Uterus (tissue), 4 donors: ENCODE results near the gene KLC1. TPM values are rescaled to one million over a fixed set of nuclear protein-coding genes. Genes with fewer than 3 reads are reported as not detected.

ENCODE experiments used
- DNase-seq, 2 donors: peaks; one replicate each; pipeline ENCODE4 v3.0.0-alpha.2; 2019 to 2020
- H3K27ac ChIP-seq, 2 donors: fragments of 200-600 bp; sonication (generic); 1 replicate in 1 of 2; 2 replicates in 1 of 2; pipeline ENCODE4 v1.5.1; 2016 to 2018
- H3K27me3 ChIP-seq, 2 donors: fragments of 200-600 bp; sonication (generic); one replicate each; pipeline ENCODE4 v1.5.1; 2018 to 2019; ENCODE audit warnings: control low read depth in 1 of 2
- H3K36me3 ChIP-seq, 2 donors: fragments of 200-600 bp; sonication (generic); one replicate each; pipeline ENCODE4 v1.5.1; 2019; ENCODE audit warnings: control low read depth in 1 of 2
- H3K4me1 ChIP-seq, 2 donors: fragments of 200-600 bp; sonication (generic); one replicate each; pipeline ENCODE4 v1.5.1; 2018 to 2019; ENCODE audit warnings: control low read depth in 1 of 2
- H3K4me3 ChIP-seq, 2 donors: fragments of 200-600 bp; sonication (generic); 1 replicate in 1 of 2; 2 replicates in 1 of 2; pipeline ENCODE4 v1.5.1; 2018 to 2019; ENCODE audit warnings: mild to moderate bottlenecking in 1 of 2
- H3K9me3 ChIP-seq, 2 donors: fragments of 200-600 bp; sonication (generic); one replicate each; pipeline ENCODE4 v1.5.1; 2019; ENCODE audit warnings: control low read depth in 1 of 2
- POLR2A ChIP-seq, 2 donors: fragments of 450-650 bp; IDR thresholded peaks; one replicate each; pipeline ENCODE4 v1.6.1; 2016; ENCODE audit warnings: antibody characterized with exemption in 2 of 2, mild to moderate bottlenecking in 1 of 2, moderate library complexity in 1 of 2
- intact Hi-C: fragments of 100-400 bp; cut with DNase I; formaldehyde crosslinking; loops from one replicate; pipeline ENCODE4 v1.15.1; 2023; ENCODE audit warnings: low total_unique reads
- total RNA-seq, 4 donors: library from RNA; depleted of rRNA in 3 of 4; stranded (reverse); fragments of >200 nt in 3 of 4; gene quantifications; one replicate each; pipeline versions ENCODE4 v1.1.0 to v1.2.4, GENCODE V29; 2014 to 2023
- TF ChIP-seq, protein P1 (sequence below), 4 experiments: fragments of 200-600 bp in 2 of 4; fragments of 450-650 bp in 2 of 4; sonication (generic) in 2 of 4; IDR thresholded peaks; one replicate each; pipeline ENCODE4 v1.5.1; 2016 to 2019; ENCODE audit warnings: antibody characterized with exemption in 4 of 4, mild to moderate bottlenecking in 2 of 4, moderate library complexity in 1 of 4
- donor health status: DM: yes; HTN: yes; CAD: no.

Gene KLC1
- total RNA-seq, 4 donors from 2014 or later: 130 to 459 (median 285) TPM

DNA sequence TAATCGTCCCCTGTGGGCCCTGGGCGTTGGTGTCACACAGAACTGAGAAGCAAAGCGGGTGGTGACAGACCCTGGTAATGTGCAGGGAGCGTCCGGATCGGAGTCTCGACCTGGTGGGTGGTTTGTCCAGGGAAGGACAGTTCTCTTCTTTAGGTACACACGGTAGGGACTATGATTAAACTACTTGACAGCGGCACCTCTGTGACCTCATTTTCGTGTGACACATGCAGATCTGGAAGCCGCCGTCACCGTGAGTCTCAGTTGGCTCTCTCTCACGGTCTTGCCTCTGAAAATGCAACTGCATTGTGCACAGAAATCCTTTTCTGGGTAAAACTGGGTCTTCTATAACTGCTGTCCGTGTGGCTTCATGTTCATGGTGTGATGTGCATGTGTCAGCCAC, 54.1 kb downstream of the KLC1 start:
- no peak for DNase-seq
- Histone ChIP-seq H3K9me3 (no peaks in the 10 kb centered on the region), H3K27me3 (no peaks in the 10 kb centered on the region), H3K27ac (no peak overlapping the region), H3K4me1 (no peaks in the 10 kb centered on the region), H3K36me3 (no peaks in the 10 kb centered on the region), H3K4me3 (no peak overlapping the region)
- TF ChIP-seq, protein P1, sequence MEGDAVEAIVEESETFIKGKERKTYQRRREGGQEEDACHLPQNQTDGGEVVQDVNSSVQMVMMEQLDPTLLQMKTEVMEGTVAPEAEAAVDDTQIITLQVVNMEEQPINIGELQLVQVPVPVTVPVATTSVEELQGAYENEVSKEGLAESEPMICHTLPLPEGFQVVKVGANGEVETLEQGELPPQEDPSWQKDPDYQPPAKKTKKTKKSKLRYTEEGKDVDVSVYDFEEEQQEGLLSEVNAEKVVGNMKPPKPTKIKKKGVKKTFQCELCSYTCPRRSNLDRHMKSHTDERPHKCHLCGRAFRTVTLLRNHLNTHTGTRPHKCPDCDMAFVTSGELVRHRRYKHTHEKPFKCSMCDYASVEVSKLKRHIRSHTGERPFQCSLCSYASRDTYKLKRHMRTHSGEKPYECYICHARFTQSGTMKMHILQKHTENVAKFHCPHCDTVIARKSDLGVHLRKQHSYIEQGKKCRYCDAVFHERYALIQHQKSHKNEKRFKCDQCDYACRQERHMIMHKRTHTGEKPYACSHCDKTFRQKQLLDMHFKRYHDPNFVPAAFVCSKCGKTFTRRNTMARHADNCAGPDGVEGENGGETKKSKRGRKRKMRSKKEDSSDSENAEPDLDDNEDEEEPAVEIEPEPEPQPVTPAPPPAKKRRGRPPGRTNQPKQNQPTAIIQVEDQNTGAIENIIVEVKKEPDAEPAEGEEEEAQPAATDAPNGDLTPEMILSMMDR (IDR thresholded peaks at IDR 0.05): no peak
- TF ChIP-seq POLR2A (IDR thresholded peaks at IDR 0.05): no peak
- intact Hi-C loops: no loop called here

DNA sequence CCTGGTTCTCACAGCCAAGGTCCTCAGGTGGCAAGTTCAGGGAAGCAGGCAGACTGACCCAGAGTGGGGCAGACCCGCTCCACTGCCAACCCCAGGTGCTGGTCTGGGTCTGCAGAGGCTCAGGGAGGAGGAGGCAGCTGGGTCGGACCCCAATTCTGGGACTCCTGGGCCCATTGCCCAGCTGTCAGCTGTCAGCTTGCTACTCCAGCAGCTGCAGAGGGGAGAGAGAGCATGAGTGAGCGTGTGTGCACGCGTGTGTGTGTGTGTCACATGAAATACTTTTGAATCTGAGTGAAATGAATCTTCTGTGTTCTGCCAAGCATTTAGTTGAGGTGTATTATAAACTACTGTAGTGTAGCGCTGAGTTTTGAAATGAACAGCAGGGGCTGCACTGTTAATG, 55.5 kb downstream of the KLC1 start:
- Histone ChIP-seq H3K9me3 (no peaks in the 10 kb centered on the region), H3K27ac (no peak overlapping the region), H3K4me1 (no peaks in the 10 kb centered on the region), H3K27me3 (no peaks in the 10 kb centered on the region), H3K4me3 (no peak overlapping the region), H3K36me3 (no peaks in the 10 kb centered on the region)
- intact Hi-C loops: no loop called here
- no peak for DNase-seq
- no peak for TF ChIP-seq POLR2A (IDR thresholded peaks at IDR 0.05)
- TF ChIP-seq, protein P1 (IDR thresholded peaks at IDR 0.05): no peak

DNA sequence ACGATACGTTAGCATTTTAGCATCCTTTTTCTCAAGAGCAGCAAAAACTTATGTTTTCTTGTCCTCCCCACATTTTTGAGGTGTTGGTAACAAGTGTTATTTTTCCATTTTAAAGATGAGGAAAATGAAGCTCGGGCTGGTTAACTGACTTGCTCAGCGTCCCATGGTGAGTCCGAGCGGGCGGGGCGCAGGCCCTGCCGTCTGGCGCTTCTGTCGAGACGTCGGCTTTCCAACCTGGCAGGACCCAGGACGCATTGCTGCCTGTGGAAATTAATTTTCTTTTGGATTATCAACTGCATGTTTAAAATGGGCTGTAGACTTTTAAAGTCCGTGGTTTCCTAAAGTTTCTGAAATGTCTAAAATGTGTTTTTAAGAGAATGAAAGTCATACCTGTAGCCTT, 55.9 kb downstream of the KLC1 start:
- H3K4me1 ChIP-seq: no peaks in the 10 kb centered on the region

DNA sequence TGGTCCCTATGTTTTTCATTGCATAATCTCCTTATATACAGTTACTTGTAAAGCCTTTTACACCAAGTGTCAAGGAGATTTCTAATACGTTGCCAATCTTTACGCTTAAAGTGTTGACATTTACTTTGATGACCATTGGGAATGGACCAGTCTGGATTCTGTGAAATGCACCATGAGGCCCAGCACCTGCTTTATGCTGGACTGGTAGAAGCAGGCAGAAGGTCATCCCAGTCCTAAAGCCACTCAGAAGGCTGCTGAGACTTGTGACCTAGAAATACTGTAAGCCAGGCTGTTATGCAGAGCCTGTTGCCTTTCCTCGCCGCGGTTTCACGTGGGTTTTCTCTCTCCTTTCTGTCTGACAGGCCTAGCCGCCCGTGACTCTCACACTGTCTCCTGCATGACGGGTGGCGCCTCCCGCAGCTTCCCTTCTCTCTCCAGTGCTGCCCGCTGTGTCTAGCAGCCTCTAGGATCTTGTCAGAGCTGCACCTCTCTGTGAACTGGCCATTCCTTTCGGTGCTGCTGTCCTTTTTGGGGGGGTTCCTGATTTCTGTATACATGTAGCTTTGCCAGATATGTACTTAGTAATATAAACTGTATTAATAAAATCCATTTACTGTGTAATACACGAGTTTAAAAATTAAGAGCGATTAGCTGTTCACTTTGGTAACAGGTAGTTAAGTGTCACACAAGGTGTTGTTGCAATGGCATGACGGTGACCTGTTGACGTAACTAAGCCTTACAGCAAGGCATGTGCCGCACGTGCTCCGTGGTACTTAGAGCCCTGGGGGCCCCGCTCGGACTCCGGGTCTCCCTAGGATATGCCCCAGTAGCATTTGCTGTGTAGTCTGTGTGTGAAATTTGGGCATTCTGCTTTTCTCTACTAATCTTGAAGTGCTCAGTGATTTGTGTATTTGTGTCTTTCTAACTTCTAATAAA, 56.5 kb downstream of the KLC1 start:
- H3K36me3 ChIP-seq: no peaks in the 10 kb centered on the region
- DNase-seq: no peak
- no peak for TF ChIP-seq POLR2A (IDR thresholded peaks at IDR 0.05)
- TF ChIP-seq, protein P1 (IDR thresholded peaks at IDR 0.05): no peak
- H3K9me3 ChIP-seq: no peaks in the 10 kb centered on the region
- no peak overlapping the region for H3K27ac ChIP-seq
- no peaks in the 10 kb centered on the region for H3K4me1 ChIP-seq
- H3K4me3 ChIP-seq: no peak overlapping the region
- intact Hi-C loops: no loop called here
- H3K27me3 ChIP-seq: no peaks in the 10 kb centered on the region

More for the DNA sequence above, 55.9 kb downstream of the KLC1 start:
- Histone ChIP-seq H3K27ac (no peak overlapping the region), H3K27me3 (no peaks in the 10 kb centered on the region), H3K9me3 (no peaks in the 10 kb centered on the region), H3K36me3 (no peaks in the 10 kb centered on the region), H3K4me3 (no peak overlapping the region)
- intact Hi-C loops: no loop called here
- no peak for TF ChIP-seq POLR2A (IDR thresholded peaks at IDR 0.05)
- TF ChIP-seq, protein P1 (IDR thresholded peaks at IDR 0.05): no peak
- DNase-seq: no peak

DNA sequence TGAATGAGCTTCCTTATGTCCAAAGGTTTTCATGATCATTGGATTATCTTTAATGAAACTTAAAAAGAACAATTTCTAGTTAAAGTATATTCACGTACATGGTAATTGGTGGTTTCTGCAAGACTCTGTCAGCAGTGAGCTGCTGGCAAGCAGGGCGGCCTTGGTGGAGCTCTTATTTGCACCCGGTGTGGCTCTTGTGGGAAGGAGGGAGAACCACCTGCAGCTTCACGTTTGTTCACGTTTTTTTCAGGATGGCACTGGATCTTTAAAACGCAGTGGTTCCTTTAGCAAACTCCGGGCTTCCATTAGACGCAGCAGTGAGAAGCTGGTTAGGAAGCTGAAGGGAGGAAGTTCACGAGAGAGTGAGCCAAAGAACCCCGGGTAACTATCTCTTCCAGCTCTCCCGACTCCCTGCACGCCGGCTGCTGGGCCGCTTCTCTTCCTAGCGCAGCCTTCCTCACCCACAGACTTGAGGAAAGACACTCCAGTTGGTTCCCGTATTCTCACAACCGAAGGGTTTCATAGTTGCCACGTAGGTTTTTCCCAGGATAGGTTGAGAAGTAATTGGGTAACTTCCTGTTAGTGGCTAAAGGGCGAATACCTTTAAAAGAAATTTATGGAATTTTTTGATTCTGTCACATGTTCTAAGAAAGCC, 57.9 kb downstream of the KLC1 start:
- no peaks in the 10 kb centered on the region for H3K36me3 ChIP-seq
- H3K4me1 ChIP-seq: no peaks in the 10 kb centered on the region
- no peaks in the 10 kb centered on the region for H3K9me3 ChIP-seq
- H3K4me3 ChIP-seq: no peak overlapping the region
- DNase-seq: no peak
- H3K27me3 ChIP-seq: no peaks in the 10 kb centered on the region
- H3K27ac ChIP-seq: no peak overlapping the region
- intact Hi-C loops: no loop called here
- no peak for TF ChIP-seq POLR2A (IDR thresholded peaks at IDR 0.05)
- TF ChIP-seq, protein P1 (IDR thresholded peaks at IDR 0.05): no peak
